ENCODE data around the gene TGFBR3. TPM values are rescaled to one million over a fixed set of nuclear protein-coding genes. Genes with fewer than 3 reads are reported as not detected.

The TGFBR3 gene
- total RNA-seq, 1 experiment from 2014 or later, result 14.5 TPM

- in situ Hi-C loops (cut with HindIII; ENCODE audit: low pct_unique_long_range_greater_than_20kb, low sequenced_read_pairs), result no loop called here
- TF ChIP-seq, protein P1, sequence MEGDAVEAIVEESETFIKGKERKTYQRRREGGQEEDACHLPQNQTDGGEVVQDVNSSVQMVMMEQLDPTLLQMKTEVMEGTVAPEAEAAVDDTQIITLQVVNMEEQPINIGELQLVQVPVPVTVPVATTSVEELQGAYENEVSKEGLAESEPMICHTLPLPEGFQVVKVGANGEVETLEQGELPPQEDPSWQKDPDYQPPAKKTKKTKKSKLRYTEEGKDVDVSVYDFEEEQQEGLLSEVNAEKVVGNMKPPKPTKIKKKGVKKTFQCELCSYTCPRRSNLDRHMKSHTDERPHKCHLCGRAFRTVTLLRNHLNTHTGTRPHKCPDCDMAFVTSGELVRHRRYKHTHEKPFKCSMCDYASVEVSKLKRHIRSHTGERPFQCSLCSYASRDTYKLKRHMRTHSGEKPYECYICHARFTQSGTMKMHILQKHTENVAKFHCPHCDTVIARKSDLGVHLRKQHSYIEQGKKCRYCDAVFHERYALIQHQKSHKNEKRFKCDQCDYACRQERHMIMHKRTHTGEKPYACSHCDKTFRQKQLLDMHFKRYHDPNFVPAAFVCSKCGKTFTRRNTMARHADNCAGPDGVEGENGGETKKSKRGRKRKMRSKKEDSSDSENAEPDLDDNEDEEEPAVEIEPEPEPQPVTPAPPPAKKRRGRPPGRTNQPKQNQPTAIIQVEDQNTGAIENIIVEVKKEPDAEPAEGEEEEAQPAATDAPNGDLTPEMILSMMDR (IDR thresholded peaks at IDR 0.05), result no peak
- TF ChIP-seq SIN3A (IDR thresholded peaks at IDR 0.05; ENCODE audit: borderline replicate concordance, insufficient read depth, low read depth, low read length) (no peak), TCF7L2 (IDR thresholded peaks at IDR 0.05; ENCODE audit: low read depth, low read length) (no peak; the same call in none of the 2 replicates), POLR2AphosphoS5 (IDR thresholded peaks at IDR 0.05; ENCODE audit: low read depth, low read length) (no peak; the same call in 1 of the 2 replicates)
- TF ChIP-seq, protein P2, sequence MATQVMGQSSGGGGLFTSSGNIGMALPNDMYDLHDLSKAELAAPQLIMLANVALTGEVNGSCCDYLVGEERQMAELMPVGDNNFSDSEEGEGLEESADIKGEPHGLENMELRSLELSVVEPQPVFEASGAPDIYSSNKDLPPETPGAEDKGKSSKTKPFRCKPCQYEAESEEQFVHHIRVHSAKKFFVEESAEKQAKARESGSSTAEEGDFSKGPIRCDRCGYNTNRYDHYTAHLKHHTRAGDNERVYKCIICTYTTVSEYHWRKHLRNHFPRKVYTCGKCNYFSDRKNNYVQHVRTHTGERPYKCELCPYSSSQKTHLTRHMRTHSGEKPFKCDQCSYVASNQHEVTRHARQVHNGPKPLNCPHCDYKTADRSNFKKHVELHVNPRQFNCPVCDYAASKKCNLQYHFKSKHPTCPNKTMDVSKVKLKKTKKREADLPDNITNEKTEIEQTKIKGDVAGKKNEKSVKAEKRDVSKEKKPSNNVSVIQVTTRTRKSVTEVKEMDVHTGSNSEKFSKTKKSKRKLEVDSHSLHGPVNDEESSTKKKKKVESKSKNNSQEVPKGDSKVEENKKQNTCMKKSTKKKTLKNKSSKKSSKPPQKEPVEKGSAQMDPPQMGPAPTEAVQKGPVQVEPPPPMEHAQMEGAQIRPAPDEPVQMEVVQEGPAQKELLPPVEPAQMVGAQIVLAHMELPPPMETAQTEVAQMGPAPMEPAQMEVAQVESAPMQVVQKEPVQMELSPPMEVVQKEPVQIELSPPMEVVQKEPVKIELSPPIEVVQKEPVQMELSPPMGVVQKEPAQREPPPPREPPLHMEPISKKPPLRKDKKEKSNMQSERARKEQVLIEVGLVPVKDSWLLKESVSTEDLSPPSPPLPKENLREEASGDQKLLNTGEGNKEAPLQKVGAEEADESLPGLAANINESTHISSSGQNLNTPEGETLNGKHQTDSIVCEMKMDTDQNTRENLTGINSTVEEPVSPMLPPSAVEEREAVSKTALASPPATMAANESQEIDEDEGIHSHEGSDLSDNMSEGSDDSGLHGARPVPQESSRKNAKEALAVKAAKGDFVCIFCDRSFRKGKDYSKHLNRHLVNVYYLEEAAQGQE (IDR thresholded peaks at IDR 0.05; ENCODE audit: insufficient read depth in 1 of 2, low read depth in 2 of 2, low read length in 1 of 2), result no peak
- Histone ChIP-seq H3K36me3 (ENCODE audit: control insufficient read depth, insufficient read depth, low read length) (no peaks in the 10 kb centered on the region), H3K9me3 (ENCODE audit: control insufficient read depth, insufficient read depth, low read depth, low read length) (no peaks in the 10 kb centered on the region), H3K4me1 (ENCODE audit: control insufficient read depth, insufficient read depth, low read length) (peaks cover 56% of the 10 kb centered on the region), H3K27ac (ENCODE audit: low read length) (peak overlapping the region; percentile 82), H3K27me3 (ENCODE audit: control insufficient read depth, insufficient read depth, low read length) (no peaks in the 10 kb centered on the region), H3K4me3 (ENCODE audit: low read depth in 2 of 2, low read length in 2 of 2) (no peak overlapping the region)
- intact Hi-C loops (cut with micrococcal nuclease; ENCODE audit: unreplicated experiment), result loop anchor here (10.0 kb wide), 1 partner anchor 197 kb away; no protein-coding TSS in a partner anchor
- ATAC-seq, result peak; percentile 47
- no peak for DNase-seq (ENCODE audit: low read depth, low spot score)
- CTCF ChIA-PET, result no interaction called here
- BruUV-seq (replicated peaks), result no TSS peak
- POLR2A ChIA-PET, result interaction anchor here (0.6 kb wide), 1 partner anchor 147 kb away, joined by 4 read pairs; no protein-coding TSS in a partner anchor
Observed at GRCh38 chr1:91731815-91732214, 154.1 kb downstream of the TGFBR3 start.

DNA sequence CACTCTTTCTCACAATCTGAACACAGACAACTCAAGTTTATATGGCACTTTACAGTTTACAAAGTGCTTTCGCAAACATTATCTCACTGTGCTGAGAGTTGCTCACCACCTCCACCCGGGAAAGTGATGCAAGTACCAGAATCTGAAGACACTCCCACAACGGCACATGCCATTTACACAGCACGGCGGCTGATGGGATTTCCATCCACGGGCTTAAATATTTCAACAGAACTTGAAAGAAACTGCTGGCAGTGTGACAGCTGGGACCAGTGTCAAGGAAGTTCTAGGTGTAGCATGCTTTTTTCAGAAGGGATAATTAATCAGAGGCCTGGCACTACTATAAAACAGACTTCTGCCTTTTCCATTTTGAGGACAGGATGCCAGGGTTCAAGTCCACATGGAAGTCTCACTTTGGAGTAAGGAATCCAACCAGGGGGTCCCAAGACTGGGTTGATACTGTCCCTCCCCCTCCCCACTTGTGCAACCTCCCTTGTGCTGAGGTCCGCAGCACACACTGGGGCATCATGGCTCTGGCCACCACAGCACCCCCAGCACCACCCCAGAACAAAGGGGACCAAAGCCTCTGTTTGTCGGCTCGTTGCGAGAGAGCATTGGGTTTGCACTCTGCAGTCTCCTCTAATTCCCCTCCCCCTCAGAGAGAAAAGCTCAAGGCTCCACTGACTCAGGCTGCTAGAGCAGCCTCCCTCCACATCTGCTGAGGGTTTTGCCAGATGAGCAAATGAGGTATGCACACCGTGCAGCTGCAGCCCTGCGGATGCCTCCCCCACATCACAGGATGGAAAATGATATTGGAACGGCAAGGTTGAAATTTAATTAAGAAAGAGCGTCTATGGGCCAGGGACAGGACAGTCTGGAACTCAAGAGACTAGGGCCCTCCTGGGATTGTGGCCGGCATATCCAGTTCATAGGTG is 154.9 kb downstream of the TGFBR3 start:
- ATAC-seq (peak; percentile 28), DNase-seq (ENCODE audit: low read depth, low spot score) (no peak)
- Histone ChIP-seq H3K27ac (ENCODE audit: low read length) (peak overlapping the region; percentile 82), H3K4me1 (ENCODE audit: control insufficient read depth, insufficient read depth, low read length) (peaks cover 49% of the 10 kb centered on the region), H3K4me3 (ENCODE audit: low read depth in 2 of 2, low read length in 2 of 2) (no peak overlapping the region), H3K9me3 (ENCODE audit: control insufficient read depth, insufficient read depth, low read depth, low read length) (no peaks in the 10 kb centered on the region), H3K36me3 (ENCODE audit: control insufficient read depth, insufficient read depth, low read length) (no peaks in the 10 kb centered on the region), H3K27me3 (ENCODE audit: control insufficient read depth, insufficient read depth, low read length) (no peaks in the 10 kb centered on the region)
- BruUV-seq (replicated peaks), result no TSS peak
- intact Hi-C loops (cut with micrococcal nuclease; ENCODE audit: unreplicated experiment) (loop anchor here (10.0 kb wide), 1 partner anchor 196 kb away; no protein-coding TSS in a partner anchor), in situ Hi-C loops (cut with HindIII; ENCODE audit: low pct_unique_long_range_greater_than_20kb, low sequenced_read_pairs) (no loop called here)
- CTCF ChIA-PET, result no interaction called here
- no peak for TF ChIP-seq SIN3A (IDR thresholded peaks at IDR 0.05; ENCODE audit: borderline replicate concordance, insufficient read depth, low read depth, low read length)
- TF ChIP-seq, protein P2 (IDR thresholded peaks at IDR 0.05; ENCODE audit: insufficient read depth in 1 of 2, low read depth in 2 of 2, low read length in 1 of 2), result no peak
- POLR2A ChIA-PET, result no interaction called here

Measured in Panc1 (cell line).